Stimulated activated CD8-positive, alpha-beta memory T cell treated with anti-CD3 and anti-CD28 coated beads, Interleukin-12 subunit alpha, Interleukin-12 subunit beta, amount 100 ng/mL, for 1 hour (primary cell): ENCODE data around the gene FAM240A.
"Not testable (repeated sequence)": the region's sequence is repeated elsewhere in the genome, so short reads cannot be mapped to it uniquely, and the experiment has no call there.

ENCODE experiments used
- DNase-seq: peaks from one replicate; pipeline ENCODE4 v3.0.0-alpha.2; 2020; ENCODE audit warnings: low read depth

FAM240A gene

DNA sequence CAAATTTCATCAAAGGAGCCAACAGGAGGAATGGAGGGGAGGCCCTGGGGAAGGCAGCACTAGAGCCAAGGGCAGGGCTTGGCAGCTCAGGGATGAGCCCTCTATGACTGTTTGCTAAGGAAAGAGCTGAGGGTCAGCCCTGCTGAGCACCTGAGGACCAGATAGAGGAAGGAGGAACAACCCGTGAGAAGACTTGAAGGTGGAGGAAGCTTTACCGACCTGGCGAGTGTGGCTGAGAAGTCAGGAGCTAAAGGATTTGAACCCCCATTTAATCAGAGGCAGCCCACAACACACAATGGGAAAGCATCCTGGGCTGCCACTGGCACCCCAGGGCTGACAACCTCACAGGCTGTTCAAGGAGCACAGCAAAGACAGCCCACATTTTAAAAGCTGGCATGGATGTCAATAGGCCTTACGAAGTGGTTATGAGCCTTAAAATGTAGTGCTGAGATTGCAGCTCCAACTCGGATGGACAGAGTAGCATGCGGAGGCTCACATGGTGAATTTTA is 25.5 kb upstream of the FAM240A start:
- no peak for DNase-seq

DNA sequence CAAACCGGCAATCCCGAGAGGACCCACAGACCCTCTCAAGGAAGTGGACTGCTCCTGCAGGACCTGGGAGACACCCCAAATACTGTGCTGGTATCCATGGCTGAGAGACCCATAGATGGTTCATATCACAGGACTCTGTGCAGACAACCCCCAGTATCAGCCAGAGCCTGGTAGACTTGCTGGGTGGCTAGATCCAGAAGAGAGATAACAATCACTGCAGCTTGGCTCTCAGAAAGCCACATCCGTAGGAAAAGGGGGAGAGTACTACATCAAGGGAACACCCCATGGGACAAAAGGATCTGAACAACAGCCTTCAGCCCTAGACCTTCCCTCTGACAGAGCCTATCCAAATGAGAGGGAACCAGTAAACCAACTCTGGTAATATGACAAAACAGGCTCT is 25.1 kb upstream of the FAM240A start:
- DNase-seq = not testable (repeated sequence)

DNA sequence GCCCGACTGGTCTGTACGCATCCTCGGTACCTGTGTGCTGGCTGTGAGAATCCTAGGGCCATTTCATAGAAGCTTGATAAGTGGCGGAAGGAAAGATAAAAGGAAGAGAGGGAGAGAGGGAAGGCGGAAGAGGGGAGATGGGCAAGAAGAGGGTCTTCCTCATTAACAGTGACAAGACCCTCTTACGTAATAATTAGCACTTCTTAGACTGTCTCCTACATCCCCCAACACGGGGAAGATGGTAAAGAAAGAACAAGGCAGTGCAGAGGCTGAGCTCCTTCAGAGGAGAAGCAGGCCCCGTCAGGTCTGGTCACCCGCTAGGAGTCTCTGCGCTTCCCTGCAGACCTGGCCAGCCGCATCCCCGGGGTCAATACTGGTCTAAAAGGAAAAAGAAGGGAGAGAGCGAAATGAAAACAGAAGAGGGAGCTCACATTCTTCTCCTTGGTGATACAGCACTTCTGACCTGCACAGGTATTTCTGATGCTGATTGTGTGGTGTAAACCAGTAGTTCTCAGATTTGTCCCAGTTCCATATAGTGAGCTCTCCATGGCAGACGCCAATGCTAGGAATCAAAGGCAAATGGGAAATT is 19.0 kb upstream of the FAM240A start:
- DNase-seq = no peak

DNA sequence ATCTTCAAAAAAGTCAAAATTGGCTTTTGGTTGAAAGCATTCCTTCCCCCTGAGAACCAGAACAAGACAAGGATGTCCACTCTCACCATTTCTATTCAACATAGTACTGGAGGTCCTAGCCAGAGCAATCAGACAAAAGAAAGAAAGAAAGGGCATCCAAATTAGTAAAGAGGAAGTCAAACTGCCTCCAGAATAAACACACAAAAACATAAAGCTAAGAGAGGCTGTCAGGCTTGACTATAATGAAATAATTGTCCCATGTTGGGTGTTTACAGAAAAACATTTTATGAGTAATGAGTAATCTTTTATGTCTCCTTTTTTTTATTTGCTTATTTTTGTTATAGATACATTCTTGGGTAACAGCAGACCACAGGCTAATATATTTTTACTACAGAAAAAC is 18.3 kb upstream of the FAM240A start:
- DNase-seq = no peak

DNA sequence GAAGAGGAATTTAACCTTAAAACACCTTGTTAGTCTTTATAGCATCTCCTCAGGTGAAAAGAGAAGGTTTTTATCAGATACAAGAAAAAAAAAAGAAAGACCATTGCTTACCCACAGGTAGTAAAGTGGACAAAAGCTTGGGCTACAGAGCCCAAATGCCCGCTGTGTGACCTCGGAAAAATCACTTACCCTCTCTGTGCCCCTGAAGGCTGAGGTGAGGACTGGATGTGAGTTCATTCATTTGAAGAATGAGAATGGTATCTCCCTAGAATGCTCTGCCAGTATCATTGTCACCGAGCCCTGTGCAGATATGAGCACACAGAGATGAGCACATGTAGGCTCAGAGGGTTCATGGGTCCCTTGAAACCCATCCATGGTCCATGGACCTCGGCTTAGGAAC is 17.6 kb upstream of the FAM240A start:
- DNase-seq = no peak

DNA sequence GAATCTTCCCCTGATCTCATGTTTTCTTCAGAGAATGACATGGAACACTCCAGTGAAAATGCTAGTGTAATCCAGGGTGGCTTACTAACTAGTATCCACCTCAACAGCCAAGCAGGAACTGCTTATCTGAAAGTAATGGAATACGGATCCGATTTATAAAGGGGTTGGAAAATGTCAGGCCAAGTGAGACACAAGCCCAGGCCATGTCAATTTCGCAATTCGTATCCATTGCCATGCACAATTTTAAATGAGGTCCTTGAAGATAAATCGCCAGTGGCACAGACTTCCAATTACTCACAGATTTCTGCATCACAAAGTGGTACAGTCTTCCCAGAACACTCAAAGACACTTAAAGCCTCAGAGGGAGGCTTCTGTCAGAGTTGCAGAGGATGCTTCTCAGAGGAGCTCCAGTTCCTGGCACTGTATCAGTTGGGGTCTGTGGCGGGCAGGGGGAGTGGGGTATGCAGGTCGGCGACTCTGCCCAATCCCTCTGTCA is 16.5 kb upstream of the FAM240A start:
- no peak for DNase-seq

DNA sequence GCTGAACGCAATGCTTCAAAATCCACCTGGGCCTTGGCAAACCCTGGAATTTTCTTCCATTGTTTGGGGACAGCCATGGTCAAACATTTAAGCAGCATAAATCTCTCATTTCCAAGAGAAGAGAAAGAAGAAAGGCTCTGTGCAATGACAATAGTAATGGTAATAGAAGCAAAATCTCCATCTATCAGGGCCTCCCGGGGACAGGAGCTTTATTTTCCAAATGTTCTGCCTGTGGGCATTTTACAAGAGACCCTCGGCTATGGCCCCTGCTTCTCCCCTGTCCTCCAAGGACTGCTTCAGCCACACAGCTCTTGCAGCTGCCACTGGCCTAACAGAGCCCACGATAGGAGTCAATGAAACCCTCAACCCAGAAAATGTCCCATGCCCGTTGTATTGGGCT is 12.7 kb upstream of the FAM240A start:
- no peak for DNase-seq

DNA sequence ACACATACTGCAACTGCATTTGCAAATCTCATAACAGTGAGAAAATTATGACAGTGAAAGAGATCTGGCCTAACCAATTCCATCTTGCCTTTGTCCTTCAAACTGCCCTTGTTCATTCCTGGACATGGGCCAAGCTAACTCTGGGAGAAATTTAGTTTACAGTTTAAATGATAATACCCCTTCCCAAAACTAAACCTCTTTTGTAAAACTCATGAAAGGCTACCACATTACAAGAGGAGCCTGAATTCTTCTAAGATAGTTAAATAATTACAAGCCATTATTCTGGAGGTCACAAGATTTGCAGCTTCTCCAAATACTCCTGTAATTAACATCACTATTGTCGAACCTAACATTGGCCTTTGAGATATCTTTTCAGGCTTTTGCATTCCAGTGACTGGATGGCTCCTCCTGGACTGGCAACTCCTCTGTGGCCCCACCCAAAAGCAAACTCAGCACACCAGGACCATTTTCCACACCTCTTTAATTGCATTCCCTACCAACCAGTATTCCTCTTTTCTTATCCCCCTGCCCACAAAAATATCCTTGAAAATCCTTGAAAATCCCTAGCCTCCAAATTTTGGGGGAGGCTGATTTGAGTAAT is 8.8 kb upstream of the FAM240A start:
- no peak for DNase-seq

DNA sequence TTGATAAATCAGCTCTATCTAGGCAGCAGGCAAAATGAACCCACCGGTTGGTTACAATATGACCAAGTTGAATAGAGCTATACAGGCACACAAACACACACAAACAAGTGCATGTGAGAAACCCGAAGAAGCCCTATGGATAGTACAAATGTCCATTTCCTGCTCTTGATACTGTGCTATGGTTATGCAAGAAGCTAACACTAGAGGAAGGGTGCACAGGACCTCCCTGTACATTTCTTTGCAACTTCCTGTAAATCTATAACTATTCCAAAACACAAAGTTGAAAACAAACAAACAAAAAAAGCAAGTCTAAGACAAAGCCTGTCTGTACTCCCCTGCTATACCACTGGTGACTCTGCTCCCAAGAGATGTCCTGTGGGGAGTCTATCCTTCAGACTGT is 8.2 kb upstream of the FAM240A start:
- no peak for DNase-seq

DNA sequence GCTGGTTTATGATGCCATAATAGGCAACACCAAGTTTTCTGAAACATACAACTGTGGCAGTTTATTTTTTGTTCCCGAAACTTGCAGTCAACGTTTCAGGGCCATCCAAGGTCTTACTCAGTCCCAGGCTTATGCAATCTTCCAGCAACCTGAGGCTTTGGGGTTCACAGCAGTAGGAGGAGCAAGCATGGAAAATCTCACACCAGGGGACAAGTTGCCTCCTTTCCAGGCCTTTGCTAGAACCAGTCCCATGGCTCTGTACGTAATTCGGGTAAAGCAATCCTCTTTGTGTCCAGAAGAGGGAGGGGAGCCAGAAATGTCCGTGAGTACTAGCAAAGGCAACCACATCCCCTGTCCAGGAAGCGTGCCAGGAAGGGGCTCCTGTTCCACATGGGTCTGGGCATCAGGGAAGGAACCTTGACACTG is 4.7 kb upstream of the FAM240A start:
- no peak for DNase-seq

DNA sequence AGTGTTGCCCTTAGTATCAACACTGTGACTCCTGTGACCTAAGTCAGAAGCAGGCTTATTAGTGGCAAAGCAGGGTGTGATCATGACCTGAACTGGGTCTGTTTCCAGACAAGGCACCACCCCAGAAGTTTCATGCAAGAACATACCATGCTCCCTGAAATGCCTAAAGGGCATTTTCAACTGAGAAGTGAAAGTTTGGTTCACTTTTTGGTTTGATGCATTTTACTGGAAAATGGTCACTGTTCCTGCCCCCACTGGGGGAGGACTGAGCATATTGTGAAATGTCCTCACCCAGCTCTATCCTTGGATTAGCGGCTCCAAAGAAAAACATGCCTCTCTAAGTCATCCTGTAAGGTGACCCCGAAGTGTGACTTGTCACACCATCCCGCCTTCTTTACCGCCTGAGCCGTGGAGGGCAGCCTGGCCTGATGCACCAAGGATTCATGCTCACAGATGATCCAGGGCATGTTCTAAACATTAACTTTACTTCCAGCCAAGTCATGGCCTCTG is 3.1 kb upstream of the FAM240A start:
- no peak for DNase-seq

DNA sequence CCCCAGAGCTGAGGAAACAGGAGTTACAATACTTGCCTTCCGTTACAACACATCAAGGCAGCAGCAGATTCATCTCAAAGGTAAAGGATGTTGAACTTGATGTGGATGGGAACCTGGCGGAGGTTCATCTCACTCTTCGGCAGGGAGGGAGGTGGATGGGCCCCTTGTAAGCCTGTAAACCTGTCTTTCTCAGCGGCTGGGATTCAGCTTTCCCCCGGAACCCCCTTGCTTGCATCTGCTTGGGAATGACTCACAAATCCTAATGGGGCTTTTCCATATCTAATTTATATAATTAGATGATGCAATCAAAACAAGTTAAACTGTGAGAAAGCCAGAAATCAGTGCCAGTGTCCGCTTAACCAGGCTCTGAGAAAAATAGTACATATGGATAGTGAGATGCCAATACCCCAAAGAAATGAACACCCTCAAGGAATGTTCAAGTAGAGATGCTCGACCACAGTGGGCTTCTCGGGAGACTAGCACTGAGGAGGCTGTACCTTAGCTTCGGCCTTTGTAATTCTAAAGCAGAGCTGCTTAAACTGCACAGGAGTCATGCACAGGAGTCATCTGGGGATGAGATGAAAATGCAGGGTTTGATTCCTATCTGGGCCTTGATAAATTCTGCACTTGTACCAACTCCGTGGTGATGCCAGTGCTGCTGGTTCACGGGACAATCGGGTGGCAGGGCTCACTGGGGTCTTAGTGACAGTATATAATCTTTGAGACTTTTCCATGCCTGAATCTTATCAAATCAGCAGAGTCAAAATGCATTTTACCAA is 2.2 kb upstream of the FAM240A start:
- no peak for DNase-seq

DNA sequence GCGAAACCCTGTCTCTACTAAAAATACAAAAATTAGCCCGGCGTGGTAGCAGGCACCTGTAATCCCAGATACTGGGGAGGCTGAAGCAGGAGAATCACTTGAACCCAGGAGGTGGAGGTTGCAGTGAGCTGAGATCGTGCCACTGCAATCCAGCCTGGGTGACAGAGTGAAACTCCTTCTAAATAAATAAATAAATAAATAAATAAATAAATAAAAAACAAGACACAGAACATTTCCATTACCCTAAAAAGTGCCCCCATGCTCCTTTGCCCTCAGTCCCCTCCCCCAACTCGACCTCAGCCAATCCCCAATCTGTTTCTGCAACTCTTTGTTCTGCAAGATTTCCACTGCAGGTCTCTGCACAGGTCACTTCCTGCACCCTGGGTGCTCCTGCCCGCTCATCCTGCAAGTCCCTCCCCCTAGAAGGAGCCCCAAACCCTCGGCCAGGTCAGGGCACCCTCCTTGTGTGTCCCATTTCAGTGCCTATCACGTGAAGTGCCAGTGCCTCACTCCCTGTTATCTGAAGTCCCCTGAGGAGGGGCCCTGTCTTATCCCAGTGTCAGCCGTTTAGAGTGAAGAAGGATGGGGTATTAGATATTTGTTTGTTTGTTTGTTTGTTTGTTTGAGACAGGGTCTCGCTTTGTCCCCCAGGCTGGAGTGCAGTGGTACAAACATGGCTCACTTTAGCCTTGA is 1.1 kb downstream of the FAM240A start:
- no peak for DNase-seq

DNA sequence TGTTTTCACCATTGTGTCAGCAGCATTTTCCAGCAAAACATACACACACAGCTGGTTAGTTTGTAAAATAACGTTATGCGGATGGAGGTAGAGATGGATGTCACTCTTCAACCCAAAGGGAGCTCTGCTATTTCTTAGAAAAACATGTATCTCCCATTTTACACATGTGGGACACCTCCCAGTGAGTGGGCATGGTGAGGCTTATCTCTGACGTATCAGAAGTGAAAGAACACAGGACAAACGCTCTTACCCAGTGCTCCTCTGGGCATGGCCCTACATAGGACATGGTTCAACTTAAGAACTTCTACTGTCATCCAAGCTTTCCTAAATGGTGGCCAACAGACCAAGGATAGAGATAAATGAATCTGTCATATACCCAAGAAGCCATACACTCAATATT is 2.1 kb downstream of the FAM240A start:
- no peak for DNase-seq

DNA sequence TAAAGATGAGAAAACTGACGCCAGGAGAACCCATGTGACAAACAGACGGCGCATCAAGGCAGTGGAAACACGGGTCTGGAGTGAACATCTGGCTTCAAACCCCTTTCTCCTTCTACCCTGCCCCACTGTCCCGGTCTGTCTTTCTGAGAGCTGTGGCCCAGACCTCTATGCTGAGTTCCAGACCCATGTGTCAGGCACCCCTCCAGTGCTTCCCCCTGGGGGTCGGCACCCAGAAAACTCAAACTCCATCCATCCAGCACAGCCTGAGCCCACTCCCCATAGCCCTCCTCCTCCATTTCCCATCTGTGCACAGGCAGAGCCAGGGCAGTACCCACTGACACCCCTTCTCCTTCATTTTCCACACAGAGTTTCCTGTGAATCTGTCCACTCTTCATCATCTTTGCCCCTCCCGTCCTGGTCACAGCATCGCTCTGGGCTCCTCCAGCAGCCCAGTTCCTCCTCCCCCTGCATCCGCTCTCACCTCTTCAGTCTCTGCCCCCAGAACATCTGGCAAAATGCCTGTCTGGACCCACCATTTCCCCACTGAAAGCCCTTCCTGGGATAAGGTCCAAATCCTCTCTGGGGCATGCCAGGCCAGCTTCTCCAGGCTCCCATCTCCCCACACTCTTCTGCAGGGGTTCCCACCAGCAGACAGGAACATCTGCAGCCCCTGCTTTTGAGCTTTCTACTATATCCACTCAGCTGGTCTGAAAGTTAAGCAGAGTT is 2.9 kb downstream of the FAM240A start:
- no peak for DNase-seq

DNA sequence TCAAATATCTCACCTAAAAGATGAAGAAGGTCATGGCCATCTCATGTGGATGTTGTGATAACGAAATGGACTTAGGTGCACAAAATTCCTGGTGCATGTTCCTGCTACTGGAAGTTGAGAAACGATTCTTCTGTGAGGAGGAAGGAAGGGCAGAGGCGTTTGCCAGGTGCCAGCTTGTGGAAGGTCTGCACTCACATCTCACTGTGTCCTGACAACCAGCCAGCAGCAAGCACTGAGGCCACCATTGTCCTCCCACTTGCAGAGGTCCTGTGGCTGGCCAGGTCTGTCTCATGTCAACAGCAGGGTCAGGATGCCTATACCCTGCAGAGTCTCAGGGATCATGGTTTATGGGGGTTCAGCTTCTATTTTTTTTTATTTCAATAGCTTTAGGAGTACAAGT is 3.7 kb downstream of the FAM240A start:
- DNase-seq = no peak

DNA sequence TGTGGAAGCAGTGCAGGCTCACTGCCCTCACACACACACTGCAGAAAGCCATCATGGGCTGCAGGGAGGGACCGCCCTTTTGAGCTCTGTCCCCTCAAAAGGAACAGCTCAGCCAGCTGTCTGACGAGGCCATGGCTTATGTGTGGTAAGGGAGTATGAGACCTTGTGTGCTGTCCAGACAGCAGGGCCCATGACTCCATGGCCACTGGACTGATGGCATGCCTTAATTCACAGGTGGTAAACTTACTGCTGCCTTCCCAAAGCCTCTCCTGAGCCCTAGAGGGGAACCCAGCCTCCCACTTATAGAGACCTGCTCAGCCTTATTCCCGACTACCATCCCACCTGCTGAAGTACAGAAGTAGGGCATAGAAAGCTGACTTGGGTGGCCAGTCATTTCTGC is 5.6 kb downstream of the FAM240A start:
- DNase-seq = no peak

DNA sequence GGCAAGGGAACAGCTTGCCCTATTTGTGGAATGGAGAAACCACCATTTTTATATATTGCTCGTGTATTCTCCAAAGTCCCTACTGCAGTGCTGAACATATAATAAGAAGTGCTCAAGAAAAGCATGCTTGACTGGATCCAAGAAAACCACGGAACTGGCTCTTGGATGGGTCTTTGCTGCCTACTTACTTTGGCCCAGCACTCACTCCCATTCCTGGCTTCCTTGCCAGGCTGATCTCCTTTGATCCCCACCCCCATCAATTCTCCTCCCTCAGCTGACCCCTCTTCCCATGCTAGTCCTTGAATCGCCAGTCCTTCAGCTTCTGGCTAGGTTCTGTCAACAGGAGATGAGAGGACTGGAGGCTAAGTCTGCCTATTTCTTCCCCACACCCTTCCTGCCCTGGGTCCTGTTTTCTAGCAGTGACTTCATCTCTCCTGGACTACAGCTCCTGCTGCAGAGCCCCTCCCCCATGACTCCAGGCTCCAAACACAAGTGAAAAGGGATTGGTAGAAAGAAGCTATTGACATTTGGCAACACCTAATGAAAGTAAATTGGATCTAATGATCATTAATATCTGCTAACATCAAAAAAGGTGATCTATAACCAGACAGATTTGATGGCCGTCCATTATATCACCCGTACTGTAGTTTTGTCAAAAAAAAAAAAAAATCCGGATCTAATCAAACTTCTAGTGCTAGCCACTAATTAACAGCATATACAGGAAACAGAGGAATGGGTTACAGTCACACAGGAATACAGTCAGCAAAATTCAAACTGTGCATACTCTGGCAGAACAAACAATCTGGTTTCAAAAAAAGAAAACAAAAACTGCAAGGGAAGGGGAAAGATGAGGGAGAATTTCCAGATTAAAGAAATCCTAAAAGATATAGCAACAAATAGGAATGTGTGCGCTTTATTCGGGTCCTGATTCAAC is 7.8 kb downstream of the FAM240A start:
- no peak for DNase-seq

DNA sequence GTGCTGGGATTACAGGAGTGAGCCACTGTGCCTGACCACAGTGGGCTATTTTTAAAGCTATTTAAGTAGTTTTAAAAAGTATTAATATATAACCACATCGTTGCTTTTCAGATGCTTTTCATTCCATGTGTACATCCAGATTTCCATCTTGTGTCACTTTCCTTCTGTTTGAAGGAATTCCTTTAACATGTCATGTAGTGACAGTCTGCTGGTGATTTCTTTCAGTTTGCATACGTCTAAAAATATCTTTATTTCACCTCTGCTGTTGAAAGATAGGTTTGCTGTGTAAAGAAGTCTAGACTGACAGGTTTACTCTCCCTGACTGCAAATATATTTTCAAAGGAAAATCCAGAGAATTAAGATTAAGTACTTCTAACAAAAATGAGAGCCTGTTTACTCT is 12.2 kb downstream of the FAM240A start:
- no peak for DNase-seq

DNA sequence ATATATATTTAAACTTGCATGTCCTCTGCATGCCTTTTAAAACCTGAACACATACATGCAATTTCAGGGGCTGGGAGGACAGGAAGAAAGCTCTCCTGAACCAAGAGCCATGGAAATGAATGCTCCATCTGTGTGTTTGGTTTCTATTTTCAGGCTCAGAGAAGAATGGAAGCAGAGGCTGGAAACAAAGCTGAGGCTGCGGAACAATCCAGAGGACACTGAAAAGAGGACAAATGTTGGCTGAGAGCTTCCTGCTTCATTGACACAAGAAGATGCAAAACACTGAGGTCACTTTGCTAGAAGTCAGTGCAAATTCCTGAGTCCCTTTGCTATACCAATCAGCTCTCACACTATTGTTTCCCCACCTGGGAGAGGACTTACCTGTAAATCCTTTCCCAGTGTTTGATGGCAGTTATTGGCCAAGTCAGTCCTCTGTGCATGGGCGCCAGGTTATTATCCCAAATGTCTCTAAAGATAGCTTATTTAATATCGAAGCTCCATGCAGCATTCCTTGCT is 12.7 kb downstream of the FAM240A start:
- DNase-seq = no peak
